A673 (cell line): Measurements from ENCODE around the gene CDK19. TPM values are rescaled to one million over a fixed set of nuclear protein-coding genes. Genes with fewer than 3 reads are reported as not detected.

Source experiments
- BruUV-seq: library from RNA; stranded (reverse); fragments of 400-500 nt; replicated peaks from 2 replicates; lab custom pipeline; 2021; lab: Mats Ljungman, UMichigan
- CTCF ChIA-PET: fragments of 300-600 bp; sonication (Branson Sonifier 250); formaldehyde crosslinking; loops from one replicate; lab custom pipeline; 2022; ENCODE audit warnings: antibody characterized with exemption; lab: Charles Lee
- POLR2A ChIA-PET: fragments of 300-600 bp; sonication (Branson Sonifier 250); formaldehyde crosslinking; loops from one replicate; lab custom pipeline; 2022; ENCODE audit warnings: antibody characterized with exemption; ENCODE audit not compliant: low non-redundant PET; lab: Charles Lee
- DNase-seq: peaks from one replicate; pipeline ENCODE4 v3.0.0-alpha.2; 2015; ENCODE audit warnings: low spot score
- H3K27ac ChIP-seq: fragments of 200-600 bp; sonication (generic); 2 replicates; pipeline ENCODE4 v1.5.1; 2016; ENCODE audit warnings: mixed run types, low read depth, mild to moderate bottlenecking, mixed read lengths, antibody characterized with exemption, low read length; ENCODE audit not compliant: poor library complexity, severe bottlenecking
- H3K27me3 ChIP-seq: fragments of 200-600 bp; sonication (generic); replicated peaks from 2 replicates; pipeline ENCODE4 v1.6.1; 2017; ENCODE audit warnings: mixed run types, low read depth, mild to moderate bottlenecking, mixed read lengths, antibody characterized with exemption, low read length; ENCODE audit not compliant: insufficient read depth, poor library complexity
- H3K36me3 ChIP-seq: fragments of 200-600 bp; sonication (generic); 2 replicates; pipeline ENCODE4 v1.6.1; 2016; ENCODE audit warnings: mixed run types, mild to moderate bottlenecking, mixed read lengths, antibody characterized with exemption, low read length; ENCODE audit not compliant: insufficient read depth, poor library complexity, severe bottlenecking
- H3K4me1 ChIP-seq: fragments of 200-600 bp; sonication (generic); 2 replicates; pipeline ENCODE4 v1.6.1; 2017; ENCODE audit warnings: mixed run types, mild to moderate bottlenecking, mixed read lengths, antibody characterized with exemption, low read length; ENCODE audit not compliant: insufficient read depth, poor library complexity, severe bottlenecking
- H3K4me3 ChIP-seq: fragments of 200-600 bp; sonication (generic); 2 replicates; pipeline ENCODE4 v1.5.1; 2016; ENCODE audit warnings: low read depth, mixed run types, mild to moderate bottlenecking, mixed read lengths, low read length; ENCODE audit not compliant: poor library complexity, severe bottlenecking
- H3K9me3 ChIP-seq: fragments of 200-600 bp; sonication (generic); 2 replicates; pipeline ENCODE4 v1.6.1; 2016; ENCODE audit warnings: mixed run types, low read depth, mild to moderate bottlenecking, mixed read lengths, antibody characterized with exemption, low read length; ENCODE audit not compliant: poor library complexity, severe bottlenecking
- CTCF ChIP-seq: fragments of 300-800, 200-600 bp; sonication (generic); conservative IDR thresholded peaks from 2 replicates; pipeline ENCODE4 v1.5.1; 2017; ENCODE audit warnings: low read depth, mild to moderate bottlenecking, antibody characterized with exemption, low read length, moderate library complexity, mixed read lengths
- EZH2 ChIP-seq: fragments of 200-600 bp; sonication (generic); IDR thresholded peaks from 2 replicates; pipeline ENCODE4 v1.6.1; 2017; ENCODE audit warnings: borderline replicate concordance, low read depth, mild to moderate bottlenecking, mixed read lengths, antibody characterized with exemption, low read length; ENCODE audit not compliant: poor library complexity, severe bottlenecking
- intact Hi-C: fragments of 100-400 bp; cut with micrococcal nuclease; formaldehyde crosslinking; loops from one replicate; pipeline ENCODE4 v1.10.0; 2022; ENCODE audit not compliant: unreplicated experiment
- total RNA-seq: library from RNA; stranded (reverse); gene quantifications from 2 replicates; pipeline ENCODE4 v1.2.3, GENCODE V29; 2021

Gene CDK19
- total RNA-seq, 1 experiment from 2014 or later = 23.7 TPM

DNA sequence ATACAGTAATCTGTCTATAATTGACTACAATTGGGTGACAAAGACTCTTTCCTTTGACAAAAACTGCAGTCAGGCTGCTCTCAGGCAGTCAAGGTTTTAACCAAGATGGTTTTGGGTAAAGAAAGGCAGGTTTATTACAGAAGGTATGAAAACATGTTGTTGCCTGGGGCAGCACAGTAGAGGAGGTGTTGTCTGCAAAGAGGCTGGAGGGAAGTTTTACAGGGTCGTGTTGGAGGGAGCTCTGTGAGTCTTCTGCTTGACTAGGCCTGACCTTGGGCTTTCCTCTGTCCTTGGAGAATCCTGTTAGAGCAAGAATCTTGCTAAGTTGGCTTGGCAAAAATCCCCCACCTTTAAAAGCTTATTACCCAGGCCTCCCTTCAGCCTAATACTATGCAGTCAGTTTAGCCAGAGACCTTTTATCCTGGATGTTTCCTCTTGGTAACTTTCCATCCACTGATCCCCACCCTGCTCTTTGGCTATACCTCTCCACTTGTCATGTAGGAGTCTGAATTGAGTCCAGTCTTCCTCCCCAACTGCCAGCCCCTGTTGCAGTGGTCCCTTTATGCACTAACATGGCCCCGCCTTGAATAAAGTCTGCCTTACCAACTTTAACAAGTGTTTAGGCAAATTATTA, 195.9 kb downstream of the CDK19 start:
- CTCF ChIA-PET = no interaction called here
- POLR2A ChIA-PET = no interaction called here
- intact Hi-C loops = no loop called here
- Histone ChIP-seq H3K4me1 (no peaks in the 10 kb centered on the region), H3K9me3 (no peaks in the 10 kb centered on the region), H3K27ac (no peak overlapping the region), H3K4me3 (no peak overlapping the region), H3K36me3 (no peaks in the 10 kb centered on the region), H3K27me3 (no peaks in the 10 kb centered on the region)
- TF ChIP-seq CTCF (no peak), EZH2 (no peak)
- no TSS peak for BruUV-seq
- DNase-seq = no peak

GRCh38 chr6:110618591-110619267, 196.5 kb downstream of the CDK19 start:
- H3K4me1 ChIP-seq = no peaks in the 10 kb centered on the region
- TF ChIP-seq CTCF = 0 out of 2 replicates have a peak, but pooled peaks have one; percentile 32
- TF ChIP-seq EZH2 = no peak
- no peak for DNase-seq
- intact Hi-C loops = no loop called here
- ChIA-PET CTCF (no interaction called here), POLR2A (no interaction called here)
- H3K27me3 ChIP-seq = no peaks in the 10 kb centered on the region
- H3K27ac ChIP-seq = no peak overlapping the region
- no peaks in the 10 kb centered on the region for H3K9me3 ChIP-seq
- no peak overlapping the region for H3K4me3 ChIP-seq
- no TSS peak for BruUV-seq
- no peaks in the 10 kb centered on the region for H3K36me3 ChIP-seq

DNA sequence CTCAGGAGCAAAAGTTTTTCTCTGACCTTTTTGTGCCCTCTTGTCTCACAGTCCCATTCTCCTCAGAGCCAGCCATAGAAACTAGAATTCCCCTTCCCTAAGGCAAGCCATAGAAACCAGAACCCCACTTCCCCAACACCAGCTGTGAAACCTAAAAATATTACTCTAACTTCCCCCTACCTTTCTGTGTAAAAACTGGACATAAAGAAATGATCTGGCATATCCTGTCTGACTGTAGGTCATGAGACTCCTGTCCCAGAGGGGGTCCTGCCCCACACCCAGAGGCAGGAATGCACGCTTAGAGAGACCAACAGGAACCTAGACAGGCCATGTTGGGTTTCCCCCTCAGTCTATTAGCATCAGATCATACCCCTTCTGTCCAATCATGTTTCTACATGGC, 198.2 kb downstream of the CDK19 start:
- H3K9me3 ChIP-seq = no peaks in the 10 kb centered on the region
- BruUV-seq = no TSS peak
- DNase-seq = no peak
- ChIA-PET POLR2A (no interaction called here), CTCF (no interaction called here)
- H3K4me1 ChIP-seq = no peaks in the 10 kb centered on the region
- H3K27ac ChIP-seq = no peak overlapping the region
- intact Hi-C loops = no loop called here
- no peak overlapping the region for H3K4me3 ChIP-seq
- H3K36me3 ChIP-seq = no peaks in the 10 kb centered on the region
- TF ChIP-seq CTCF (no peak), EZH2 (no peak)
- H3K27me3 ChIP-seq = no peaks in the 10 kb centered on the region
